H1 (cell line): Measurements from ENCODE around the gene PPP1R2.

ENCODE experiments used
- TF ChIP-seq, protein P1 (sequence below): IDR thresholded peaks from 2 replicates; pipeline ENCODE4 v1.6.1; 2012; ENCODE audit warnings: inconsistent platforms
- TF ChIP-seq, protein P2 (sequence below), 3 experiments: IDR thresholded peaks; 1 replicate in 2 of 3; 2 replicates in 1 of 3; pipeline versions ENCODE4 v1.5.1 to v1.6.1; 2011; ENCODE audit warnings: low read length in 3 of 3, mild to moderate bottlenecking in 3 of 3, inconsistent platforms in 2 of 3, low read depth in 1 of 3, moderate library complexity in 1 of 3; ENCODE audit not compliant: insufficient read depth in 1 of 3; ENCODE audit errors: control extremely low read depth in 1 of 3

DNA sequence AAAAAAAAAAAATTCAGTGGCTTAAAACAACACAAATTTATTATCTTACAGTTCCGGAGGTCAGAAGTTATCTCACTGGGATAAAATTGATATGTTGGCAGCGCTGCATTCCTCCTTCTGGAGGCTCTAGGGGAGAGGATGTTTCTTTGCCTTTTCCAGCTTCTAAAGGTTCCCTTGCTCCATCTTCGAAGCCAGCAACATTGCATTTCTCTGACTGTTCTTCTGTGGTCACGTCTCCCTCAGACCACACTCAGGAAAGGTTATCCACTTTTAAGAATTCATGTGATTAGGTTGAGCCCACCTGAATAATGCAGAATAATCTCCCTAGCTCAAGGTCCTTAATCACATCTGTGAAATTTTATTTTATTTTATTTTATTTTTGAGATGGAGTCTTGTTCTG, 76.9 kb downstream of the PPP1R2 start:
- TF ChIP-seq, protein P1, sequence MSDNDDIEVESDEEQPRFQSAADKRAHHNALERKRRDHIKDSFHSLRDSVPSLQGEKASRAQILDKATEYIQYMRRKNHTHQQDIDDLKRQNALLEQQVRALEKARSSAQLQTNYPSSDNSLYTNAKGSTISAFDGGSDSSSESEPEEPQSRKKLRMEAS, result no peak
- TF ChIP-seq, protein P2, sequence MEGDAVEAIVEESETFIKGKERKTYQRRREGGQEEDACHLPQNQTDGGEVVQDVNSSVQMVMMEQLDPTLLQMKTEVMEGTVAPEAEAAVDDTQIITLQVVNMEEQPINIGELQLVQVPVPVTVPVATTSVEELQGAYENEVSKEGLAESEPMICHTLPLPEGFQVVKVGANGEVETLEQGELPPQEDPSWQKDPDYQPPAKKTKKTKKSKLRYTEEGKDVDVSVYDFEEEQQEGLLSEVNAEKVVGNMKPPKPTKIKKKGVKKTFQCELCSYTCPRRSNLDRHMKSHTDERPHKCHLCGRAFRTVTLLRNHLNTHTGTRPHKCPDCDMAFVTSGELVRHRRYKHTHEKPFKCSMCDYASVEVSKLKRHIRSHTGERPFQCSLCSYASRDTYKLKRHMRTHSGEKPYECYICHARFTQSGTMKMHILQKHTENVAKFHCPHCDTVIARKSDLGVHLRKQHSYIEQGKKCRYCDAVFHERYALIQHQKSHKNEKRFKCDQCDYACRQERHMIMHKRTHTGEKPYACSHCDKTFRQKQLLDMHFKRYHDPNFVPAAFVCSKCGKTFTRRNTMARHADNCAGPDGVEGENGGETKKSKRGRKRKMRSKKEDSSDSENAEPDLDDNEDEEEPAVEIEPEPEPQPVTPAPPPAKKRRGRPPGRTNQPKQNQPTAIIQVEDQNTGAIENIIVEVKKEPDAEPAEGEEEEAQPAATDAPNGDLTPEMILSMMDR (IDR thresholded peaks at IDR 0.05; ENCODE audit: control extremely low read depth in 1 of 3, insufficient read depth in 1 of 3, low read depth in 1 of 3, low read length in 3 of 3), result no peak
